ENCODE data around the gene VRK2. TPM values are rescaled to one million over a fixed set of nuclear protein-coding genes. Genes with fewer than 3 reads are reported as not detected.

VRK2 gene
- total RNA-seq, 1 donor from 2014 or later: 25.3 TPM

- H3K4me3 ChIP-seq (ENCODE audit: low read depth, low read length): no peak overlapping the region
- DNase-seq (ENCODE audit: low read depth): no peak
- no peak for TF ChIP-seq CTCF (conservative IDR thresholded peaks at IDR 0.05; ENCODE audit: low read depth, low read length)
Measured at GRCh38 chr2:58204195-58204959, 157.8 kb downstream of the VRK2 start.

GRCh38 chr2:58206785-58207184 lies 160.2 kb downstream of the VRK2 start:
- TF ChIP-seq CTCF (conservative IDR thresholded peaks at IDR 0.05; ENCODE audit: low read depth, low read length): no peak
- no peak for DNase-seq (ENCODE audit: low read depth)
- no peak overlapping the region for H3K4me3 ChIP-seq (ENCODE audit: low read depth, low read length)

GRCh38 chr2:58207189-58207588 lies 160.6 kb downstream of the VRK2 start:
- no peak for TF ChIP-seq CTCF (conservative IDR thresholded peaks at IDR 0.05; ENCODE audit: low read depth, low read length)
- H3K4me3 ChIP-seq (ENCODE audit: low read depth, low read length): no peak overlapping the region
- DNase-seq (ENCODE audit: low read depth): no peak

Other genes with a start within 250 kb of the VRK2 start
- 25.0 and 29.5 TPM in 2 replicates for gene FANCL, start 194.5 kb downstream of the VRK2 start, total RNA-seq